SK-N-SH treated with all-trans-retinoic acid at 6 μM for 48 hours (cell line): ENCODE results near the gene RBM34.
"Not testable (repeated sequence)": the region's sequence is repeated elsewhere in the genome, so short reads cannot be mapped to it uniquely, and the experiment has no call there.

Experiments used
- ATAC-seq: fragments of 200-7000 bp; cut with Tn5 transposase; 3 replicates; pipeline ENCODE4 v1.9.1; 2020; ENCODE audit warnings: mild to moderate bottlenecking, moderate library complexity
- ARNTL ChIP-seq: fragments of 450-650 bp; formaldehyde crosslinking; IDR thresholded peaks from 2 replicates; pipeline ENCODE4 v1.5.0; 2020; ENCODE audit warnings: low read depth, mild to moderate bottlenecking, moderate library complexity, borderline replicate concordance
- CREB5 ChIP-seq: fragments of 250-450 bp; sonication (Bioruptor Pico); IDR thresholded peaks from 2 replicates; pipeline ENCODE4 v1.5.1; 2020; ENCODE audit warnings: low read depth, mild to moderate bottlenecking, moderate library complexity
- CSDC2 ChIP-seq: fragments of 250-450 bp; sonication (Bioruptor Pico); IDR thresholded peaks from 2 replicates; pipeline ENCODE4 v1.5.0; 2020; ENCODE audit warnings: mild to moderate bottlenecking, moderate library complexity
- GLIS3 ChIP-seq: fragments of 250-450 bp; sonication (Bioruptor Pico); IDR thresholded peaks from 2 replicates; pipeline ENCODE4 v1.5.0; 2020; ENCODE audit warnings: mild to moderate bottlenecking, moderate library complexity
- ISL1 ChIP-seq: fragments of 250-450 bp; sonication (Bioruptor Pico); IDR thresholded peaks from 2 replicates; pipeline ENCODE4 v2.1.2; 2022; ENCODE audit warnings: mild to moderate bottlenecking, moderate library complexity
- OSR1 ChIP-seq: fragments of 250-450 bp; sonication (Bioruptor Pico); IDR thresholded peaks from 2 replicates; pipeline ENCODE4 v1.8.0; 2022; ENCODE audit warnings: moderate library complexity, mild to moderate bottlenecking, inconsistent platforms
- PATZ1 ChIP-seq: fragments of 250-450 bp; sonication (Bioruptor Pico); IDR thresholded peaks from 2 replicates; pipeline ENCODE4 v1.8.0; 2020; ENCODE audit warnings: mild to moderate bottlenecking, moderate library complexity, borderline replicate concordance
- POU6F1 ChIP-seq: fragments of 250-450 bp; sonication (Bioruptor Pico); IDR thresholded peaks from 2 replicates; pipeline ENCODE4 v1.8.0; 2021; ENCODE audit warnings: low read depth, mild to moderate bottlenecking, moderate library complexity, borderline replicate concordance
- PPARA ChIP-seq: fragments of 250-450 bp; sonication (Bioruptor Pico); IDR thresholded peaks from 2 replicates; pipeline ENCODE4 v1.5.0; 2020; ENCODE audit warnings: mild to moderate bottlenecking, borderline replicate concordance
- RARB ChIP-seq: fragments of 250-450 bp; sonication (Bioruptor Pico); IDR thresholded peaks from 2 replicates; pipeline ENCODE4 v1.8.0; 2021; ENCODE audit warnings: mild to moderate bottlenecking, moderate library complexity
- SNAI2 ChIP-seq: fragments of 250-450 bp; sonication (Bioruptor Pico); IDR thresholded peaks from 2 replicates; pipeline ENCODE4 v1.5.0; 2020; ENCODE audit warnings: mild to moderate bottlenecking, moderate library complexity
- TCF4 ChIP-seq: fragments of 250-450 bp; sonication (Bioruptor Pico); IDR thresholded peaks from 2 replicates; pipeline ENCODE4 v1.8.0; 2021; ENCODE audit warnings: mild to moderate bottlenecking, moderate library complexity, borderline replicate concordance
- TOX ChIP-seq: fragments of 250-450 bp; sonication (Bioruptor Pico); IDR thresholded peaks from 2 replicates; pipeline ENCODE4 v1.8.0; 2021; ENCODE audit warnings: mild to moderate bottlenecking, moderate library complexity, borderline replicate concordance
- ZC3H10 ChIP-seq: fragments of 250-450 bp; sonication (Bioruptor Pico); IDR thresholded peaks from 2 replicates; pipeline ENCODE4 v1.5.1; 2021; ENCODE audit warnings: mild to moderate bottlenecking, moderate library complexity
- ZFP3 ChIP-seq: fragments of 250-450 bp; sonication (Bioruptor Pico); IDR thresholded peaks from 2 replicates; pipeline ENCODE4 v1.5.0; 2020; ENCODE audit warnings: mild to moderate bottlenecking, moderate library complexity
- ZFP30 ChIP-seq: fragments of 450-650 bp; formaldehyde crosslinking; IDR thresholded peaks from 2 replicates; pipeline ENCODE4 v1.5.0; 2022; ENCODE audit warnings: mild to moderate bottlenecking, moderate library complexity
- ZNF565 ChIP-seq: fragments of 450-650 bp; formaldehyde crosslinking; conservative IDR thresholded peaks from 2 replicates; pipeline ENCODE4 v1.5.0; 2020; ENCODE audit warnings: low read depth, mild to moderate bottlenecking, moderate library complexity
- ZNF70 ChIP-seq: fragments of 450-650 bp; formaldehyde crosslinking; IDR thresholded peaks from 2 replicates; pipeline ENCODE4 v1.5.0; 2020; ENCODE audit warnings: mild to moderate bottlenecking, moderate library complexity
- ZNF8 ChIP-seq: fragments of 450-650 bp; formaldehyde crosslinking; IDR thresholded peaks from 2 replicates; pipeline ENCODE4 v1.5.0; 2020; ENCODE audit warnings: mild to moderate bottlenecking, moderate library complexity

Gene RBM34

GRCh38 chr1:235093696-235094592, 67.1 kb downstream of the RBM34 start (continued):
- TF ChIP-seq ZC3H10 = no peak

GRCh38 chr1:235093013-235093695, 67.9 kb downstream of the RBM34 start:
- ATAC-seq = peak; percentile 66
- TF ChIP-seq ZFP3 (CRISPR knock-in tag) = no peak
- TF ChIP-seq ZNF70 = no peak
- no peak for TF ChIP-seq POU6F1
- TF ChIP-seq, all 23 proteins: peak for 0

GRCh38 chr1:235092415-235092814, 68.6 kb downstream of the RBM34 start:
- not testable (repeated sequence) for ATAC-seq

- ATAC-seq = not testable (repeated sequence)
Observed at GRCh38 chr1:235092045-235092406, 69.0 kb downstream of the RBM34 start.

- not testable (repeated sequence) for ATAC-seq
Observed at GRCh38 chr1:235091319-235092044, 69.6 kb downstream of the RBM34 start.

GRCh38 chr1:235090406-235091069, 70.5 kb downstream of the RBM34 start:
- peak; percentile 44 for ATAC-seq
- TF ChIP-seq ZNF8 (CRISPR knock-in tag) (no peak), GLIS3 (CRISPR knock-in tag) (no peak), PPARA (CRISPR knock-in tag) (no peak), TOX (no peak), PATZ1 (no peak), ARNTL (CRISPR knock-in tag) (no peak), ZNF565 (CRISPR knock-in tag) (no peak), SNAI2 (CRISPR knock-in tag) (no peak), ZNF70 (no peak), ZC3H10 (no peak), CSDC2 (CRISPR knock-in tag) (no peak), ISL1 (no peak), TCF4 (CRISPR knock-in tag) (no peak), CREB5 (CRISPR knock-in tag) (no peak), RARB (CRISPR knock-in tag) (no peak), ZFP3 (CRISPR knock-in tag) (no peak), ZFP30 (CRISPR knock-in tag) (no peak), OSR1 (CRISPR knock-in tag) (no peak)
